ENCODE measurements around the gene KCNT2.

Gene KCNT2

DNA sequence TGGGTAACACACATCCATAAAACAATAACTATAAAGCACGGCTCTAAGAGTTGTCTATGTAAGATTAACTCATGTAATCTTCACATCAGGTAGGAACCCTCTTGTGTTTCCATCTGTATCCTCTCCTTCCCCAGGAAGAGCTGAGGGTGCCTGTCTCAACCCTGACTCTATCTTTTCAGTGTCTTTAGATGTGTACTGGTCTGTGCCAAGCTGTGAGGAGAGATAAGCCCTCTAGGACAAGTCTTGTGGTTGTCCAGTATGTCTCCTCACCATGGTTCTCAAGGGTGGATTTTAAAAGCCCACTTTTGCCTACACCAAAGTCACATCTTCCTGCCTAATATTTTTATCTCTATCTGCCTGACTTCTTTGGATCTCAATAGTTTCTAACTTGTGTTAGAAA, 300.1 kb downstream of the KCNT2 start:
- Histone ChIP-seq H3K9ac (ENCODE audit: insufficient read length, low read depth) (no peak overlapping the region), H3K27me3 (ENCODE audit: insufficient read depth, insufficient read length) (no peaks in the 10 kb centered on the region), H3K9me3 (ENCODE audit: insufficient read depth, low read length) (no peaks in the 10 kb centered on the region), H3K4me1 (ENCODE audit: insufficient read depth, insufficient read length) (no peaks in the 10 kb centered on the region), H3K36me3 (ENCODE audit: insufficient read depth, insufficient read length, low read length) (no peaks in the 10 kb centered on the region), H3K4me3 (ENCODE audit: insufficient read length, low read depth) (no peak overlapping the region)
- TF ChIP-seq SUZ12 (IDR thresholded peaks at IDR 0.05; ENCODE audit: extremely low read depth, insufficient read depth, insufficient read length) = no peak
- no peak for TF ChIP-seq ZNF274 (IDR thresholded peaks at IDR 0.05; ENCODE audit: low read depth, low read length)
- no peak for TF ChIP-seq YY1 (IDR thresholded peaks at IDR 0.05; ENCODE audit: insufficient read depth, insufficient read length)
- no peak for DNase-seq (ENCODE audit: low read depth, low spot score)

DNA sequence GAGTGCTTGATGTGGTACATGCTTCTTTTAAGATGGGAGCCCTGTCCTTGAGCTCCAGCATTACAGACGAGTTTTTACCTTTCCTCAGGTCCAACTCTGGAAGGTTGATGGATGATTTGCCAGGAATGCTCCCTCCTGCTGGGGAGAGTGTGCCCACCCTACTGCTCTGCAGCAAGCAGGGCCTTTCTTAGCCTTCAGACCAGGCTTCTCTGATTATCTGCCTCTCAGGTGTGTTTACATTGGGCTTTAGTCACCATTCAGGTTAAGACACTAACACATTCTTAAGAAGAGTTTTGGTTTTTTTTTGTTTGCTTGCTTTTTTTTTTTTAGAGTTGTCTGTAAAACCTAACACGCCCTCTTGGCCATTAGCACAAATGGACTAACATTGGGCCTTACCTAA, 301.8 kb downstream of the KCNT2 start:
- no peaks in the 10 kb centered on the region for H3K4me1 ChIP-seq (ENCODE audit: insufficient read depth, insufficient read length)
- no peak overlapping the region for H3K9ac ChIP-seq (ENCODE audit: insufficient read length, low read depth)
- no peaks in the 10 kb centered on the region for H3K27me3 ChIP-seq (ENCODE audit: insufficient read depth, insufficient read length)
- no peak for DNase-seq (ENCODE audit: low read depth, low spot score)
- H3K36me3 ChIP-seq (ENCODE audit: insufficient read depth, insufficient read length, low read length) = no peaks in the 10 kb centered on the region
- H3K4me3 ChIP-seq (ENCODE audit: insufficient read length, low read depth) = no peak overlapping the region
- TF ChIP-seq ZNF274 (IDR thresholded peaks at IDR 0.05; ENCODE audit: low read depth, low read length) = no peak
- H3K9me3 ChIP-seq (ENCODE audit: insufficient read depth, low read length) = no peaks in the 10 kb centered on the region

DNA sequence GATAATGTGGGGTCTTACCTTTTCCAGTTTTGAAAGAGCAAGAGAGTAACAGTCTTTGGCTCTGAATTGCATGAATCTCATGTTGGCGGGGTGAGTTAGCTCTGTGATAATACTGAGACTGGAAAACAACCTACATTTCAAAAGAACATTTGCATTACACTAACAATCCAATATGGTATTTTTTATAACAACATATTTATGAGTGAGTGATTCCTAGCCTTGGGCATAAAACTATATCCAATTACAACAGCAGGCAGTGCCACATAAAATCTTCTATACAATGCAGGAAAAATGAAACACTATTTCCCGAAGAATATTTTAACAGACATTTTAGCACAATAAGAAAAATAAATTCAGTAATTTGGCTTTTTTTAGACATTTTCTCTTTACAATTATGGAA, 303.0 kb downstream of the KCNT2 start:
- H3K4me3 ChIP-seq (ENCODE audit: insufficient read length, low read depth) = no peak overlapping the region
- TF ChIP-seq SUZ12 (IDR thresholded peaks at IDR 0.05; ENCODE audit: extremely low read depth, insufficient read depth, insufficient read length) (no peak), ZNF274 (IDR thresholded peaks at IDR 0.05; ENCODE audit: low read depth, low read length) (no peak), YY1 (IDR thresholded peaks at IDR 0.05; ENCODE audit: insufficient read depth, insufficient read length) (no peak)
- no peaks in the 10 kb centered on the region for H3K4me1 ChIP-seq (ENCODE audit: insufficient read depth, insufficient read length)
- DNase-seq (ENCODE audit: low read depth, low spot score) = no peak
- H3K36me3 ChIP-seq (ENCODE audit: insufficient read depth, insufficient read length, low read length) = no peaks in the 10 kb centered on the region
- H3K9ac ChIP-seq (ENCODE audit: insufficient read length, low read depth) = no peak overlapping the region
- no peaks in the 10 kb centered on the region for H3K9me3 ChIP-seq (ENCODE audit: insufficient read depth, low read length)
- H3K27me3 ChIP-seq (ENCODE audit: insufficient read depth, insufficient read length) = no peaks in the 10 kb centered on the region

DNA sequence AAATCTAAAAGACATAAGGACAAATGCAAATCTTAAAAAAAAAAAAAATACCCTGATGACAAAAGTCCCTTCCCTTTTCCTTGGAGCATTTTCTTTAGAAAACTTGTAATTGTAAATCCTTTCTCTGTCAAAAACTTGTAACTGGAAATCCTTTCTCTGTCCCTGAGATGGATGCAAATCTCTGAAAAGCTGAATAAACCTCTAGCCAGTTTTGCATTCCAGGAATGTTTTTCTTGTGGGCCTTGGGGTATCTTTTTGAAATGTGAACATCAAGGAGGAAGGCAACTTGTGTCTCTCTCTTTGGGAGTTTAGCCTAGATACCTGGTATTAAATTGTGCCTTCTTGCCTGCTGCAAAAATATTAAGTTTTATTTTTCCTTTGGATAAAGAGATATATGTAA, 305.3 kb downstream of the KCNT2 start:
- H3K4me3 ChIP-seq (ENCODE audit: insufficient read length, low read depth) = no peak overlapping the region
- peak; percentile 33 for DNase-seq (ENCODE audit: low read depth, low spot score)
- no peaks in the 10 kb centered on the region for H3K9me3 ChIP-seq (ENCODE audit: insufficient read depth, low read length)
- no peaks in the 10 kb centered on the region for H3K27me3 ChIP-seq (ENCODE audit: insufficient read depth, insufficient read length)
- TF ChIP-seq ZNF274 (IDR thresholded peaks at IDR 0.05; ENCODE audit: low read depth, low read length) = no peak
- no peak for TF ChIP-seq YY1 (IDR thresholded peaks at IDR 0.05; ENCODE audit: insufficient read depth, insufficient read length)
- TF ChIP-seq SUZ12 (IDR thresholded peaks at IDR 0.05; ENCODE audit: extremely low read depth, insufficient read depth, insufficient read length) = no peak
- H3K36me3 ChIP-seq (ENCODE audit: insufficient read depth, insufficient read length, low read length) = no peaks in the 10 kb centered on the region
- H3K9ac ChIP-seq (ENCODE audit: insufficient read length, low read depth) = no peak overlapping the region
- H3K4me1 ChIP-seq (ENCODE audit: insufficient read depth, insufficient read length) = no peaks in the 10 kb centered on the region

DNA sequence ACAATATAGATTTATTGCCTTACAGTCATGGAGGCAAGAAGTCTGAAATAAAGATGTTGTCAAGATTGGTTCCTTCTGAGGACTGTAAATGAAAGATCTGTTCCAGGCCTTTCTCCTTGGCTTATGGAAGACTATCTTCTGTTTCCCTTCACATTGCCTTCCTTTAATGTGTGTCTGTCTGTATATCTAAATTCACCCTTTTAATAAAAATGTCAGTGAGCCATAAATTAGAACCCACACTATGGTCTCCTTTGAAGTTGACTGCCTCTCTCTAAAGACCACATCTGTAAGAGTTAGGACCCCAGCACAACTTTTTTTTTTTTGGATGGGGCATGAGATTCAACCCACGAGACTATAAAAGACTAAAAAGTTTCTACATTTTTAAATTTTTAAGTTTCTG, 305.8 kb downstream of the KCNT2 start:
- TF ChIP-seq SUZ12 (IDR thresholded peaks at IDR 0.05; ENCODE audit: extremely low read depth, insufficient read depth, insufficient read length) (no peak), YY1 (IDR thresholded peaks at IDR 0.05; ENCODE audit: insufficient read depth, insufficient read length) (no peak), ZNF274 (IDR thresholded peaks at IDR 0.05; ENCODE audit: low read depth, low read length) (no peak)

DNA sequence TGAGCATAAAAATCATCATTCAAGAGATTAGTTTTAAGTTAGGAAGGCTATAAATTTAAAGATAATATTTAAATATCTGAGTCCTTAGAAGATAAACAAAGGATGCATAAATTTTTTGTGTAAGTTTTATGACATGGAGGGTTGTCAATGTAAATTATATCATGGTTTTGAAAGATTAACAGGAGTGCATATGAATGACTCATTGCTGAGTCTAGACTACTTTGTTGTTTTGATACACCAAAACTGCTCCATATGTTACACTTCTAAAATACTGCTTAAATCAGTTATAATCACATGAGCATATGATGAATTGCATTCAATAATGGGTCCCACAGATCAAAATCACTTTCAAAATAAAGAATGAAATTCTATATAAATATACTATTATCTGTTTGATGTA, 312.5 kb downstream of the KCNT2 start:
- TF ChIP-seq YY1 (IDR thresholded peaks at IDR 0.05; ENCODE audit: insufficient read depth, insufficient read length) (no peak), ZNF274 (IDR thresholded peaks at IDR 0.05; ENCODE audit: low read depth, low read length) (no peak), SUZ12 (IDR thresholded peaks at IDR 0.05; ENCODE audit: extremely low read depth, insufficient read depth, insufficient read length) (no peak)
- no peaks in the 10 kb centered on the region for H3K36me3 ChIP-seq (ENCODE audit: insufficient read depth, insufficient read length, low read length)
- H3K4me1 ChIP-seq (ENCODE audit: insufficient read depth, insufficient read length) = no peaks in the 10 kb centered on the region
- no peaks in the 10 kb centered on the region for H3K9me3 ChIP-seq (ENCODE audit: insufficient read depth, low read length)
- DNase-seq (ENCODE audit: low read depth, low spot score) = no peak
- H3K27me3 ChIP-seq (ENCODE audit: insufficient read depth, insufficient read length) = no peaks in the 10 kb centered on the region
- H3K9ac ChIP-seq (ENCODE audit: insufficient read length, low read depth) = no peak overlapping the region
- H3K4me3 ChIP-seq (ENCODE audit: insufficient read length, low read depth) = no peak overlapping the region

More for the DNA sequence above, 305.8 kb downstream of the KCNT2 start:
- Histone ChIP-seq H3K4me3 (ENCODE audit: insufficient read length, low read depth) (no peak overlapping the region), H3K27me3 (ENCODE audit: insufficient read depth, insufficient read length) (no peaks in the 10 kb centered on the region), H3K9me3 (ENCODE audit: insufficient read depth, low read length) (no peaks in the 10 kb centered on the region), H3K4me1 (ENCODE audit: insufficient read depth, insufficient read length) (no peaks in the 10 kb centered on the region), H3K9ac (ENCODE audit: insufficient read length, low read depth) (no peak overlapping the region), H3K36me3 (ENCODE audit: insufficient read depth, insufficient read length, low read length) (no peaks in the 10 kb centered on the region)
- no peak for DNase-seq (ENCODE audit: low read depth, low spot score)

DNA sequence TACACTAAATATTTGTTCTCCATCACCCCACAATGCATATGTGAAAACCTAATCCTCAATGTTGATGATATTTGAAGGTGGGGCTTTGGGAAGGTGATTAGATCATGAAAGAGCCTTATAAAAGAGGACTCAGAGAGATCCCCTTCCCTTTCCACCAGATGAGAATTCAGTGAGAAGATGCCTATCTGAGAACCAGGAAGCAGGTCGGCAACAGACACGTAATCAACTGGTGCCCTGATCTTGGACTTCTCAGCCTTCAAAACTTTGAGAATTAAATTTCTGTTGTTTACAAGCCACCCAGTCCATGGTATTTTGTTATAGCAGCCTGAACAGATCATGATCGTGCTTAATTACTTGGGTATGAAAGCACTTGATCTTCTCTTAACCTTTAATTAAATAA, 329.4 kb downstream of the KCNT2 start:
- Histone ChIP-seq H3K9ac (ENCODE audit: insufficient read length, low read depth) (no peak overlapping the region), H3K27me3 (ENCODE audit: insufficient read depth, insufficient read length) (no peaks in the 10 kb centered on the region), H3K9me3 (ENCODE audit: insufficient read depth, low read length) (no peaks in the 10 kb centered on the region), H3K36me3 (ENCODE audit: insufficient read depth, insufficient read length, low read length) (no peaks in the 10 kb centered on the region), H3K4me1 (ENCODE audit: insufficient read depth, insufficient read length) (no peaks in the 10 kb centered on the region), H3K4me3 (ENCODE audit: insufficient read length, low read depth) (no peak overlapping the region)
- DNase-seq (ENCODE audit: low read depth, low spot score) = no peak
- TF ChIP-seq YY1 (IDR thresholded peaks at IDR 0.05; ENCODE audit: insufficient read depth, insufficient read length) (no peak), ZNF274 (IDR thresholded peaks at IDR 0.05; ENCODE audit: low read depth, low read length) (no peak), SUZ12 (IDR thresholded peaks at IDR 0.05; ENCODE audit: extremely low read depth, insufficient read depth, insufficient read length) (no peak)

DNA sequence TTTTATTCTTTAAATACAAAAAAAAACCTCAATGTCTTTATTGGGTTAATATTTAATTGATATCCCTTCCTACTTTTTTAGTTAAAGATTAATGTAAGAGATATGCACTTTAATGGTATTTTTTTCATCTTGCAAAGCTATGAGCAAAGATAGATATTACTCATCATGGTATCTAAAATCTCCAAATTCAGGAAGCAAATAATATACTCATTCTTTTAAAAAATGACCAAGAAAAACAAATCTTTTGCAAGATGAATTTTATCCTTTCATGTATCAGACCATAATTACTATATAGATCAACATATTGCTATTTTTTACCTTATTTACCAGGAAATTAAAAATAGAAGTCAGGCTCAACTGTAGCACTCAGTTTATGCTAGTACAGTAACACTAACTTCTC, 330.4 kb downstream of the KCNT2 start:
- DNase-seq (ENCODE audit: low read depth, low spot score) = no peak
- no peaks in the 10 kb centered on the region for H3K36me3 ChIP-seq (ENCODE audit: insufficient read depth, insufficient read length, low read length)
- TF ChIP-seq SUZ12 (IDR thresholded peaks at IDR 0.05; ENCODE audit: extremely low read depth, insufficient read depth, insufficient read length) (no peak), YY1 (IDR thresholded peaks at IDR 0.05; ENCODE audit: insufficient read depth, insufficient read length) (no peak), ZNF274 (IDR thresholded peaks at IDR 0.05; ENCODE audit: low read depth, low read length) (no peak)
- no peak overlapping the region for H3K4me3 ChIP-seq (ENCODE audit: insufficient read length, low read depth)
- H3K27me3 ChIP-seq (ENCODE audit: insufficient read depth, insufficient read length) = no peaks in the 10 kb centered on the region
- no peaks in the 10 kb centered on the region for H3K9me3 ChIP-seq (ENCODE audit: insufficient read depth, low read length)
- no peaks in the 10 kb centered on the region for H3K4me1 ChIP-seq (ENCODE audit: insufficient read depth, insufficient read length)
- no peak overlapping the region for H3K9ac ChIP-seq (ENCODE audit: insufficient read length, low read depth)

Measured in NT2/D1 (cell line).